Raji (cell line): ENCODE data around the gene ROMO1.
A peak's percentile ranks its signal among the peaks of the same experiment; 100 is the strongest.

ENCODE experiments used
- POLR2A ChIP-seq: IDR thresholded peaks from 2 replicates; pipeline ENCODE4 v1.6.1; 2011; ENCODE audit warnings: low read depth, low read length, control low read depth; ENCODE audit not compliant: insufficient read depth

ROMO1 gene

GRCh38 chr20:35699127-35699956 is at the start of gene ROMO1, which contains the start of gene NFS1:
ROMO1 (plus strand) TSS chr20:35699405; CDS start chr20:35699633, 228 bp downstream.
NFS1 (minus strand) TSS chr20:35699352; CDS start chr20:35699288, 64 bp downstream.
- TF ChIP-seq POLR2A, result peak; percentile 91

- TF ChIP-seq POLR2A, result no peak
Measured at GRCh38 chr20:35650632-35651031, 48.6 kb upstream of the ROMO1 start.

GRCh38 chr20:35651958-35652357 is 47.2 kb upstream of the ROMO1 start:
- TF ChIP-seq POLR2A, result no peak

GRCh38 chr20:35652641-35653429 is 46.4 kb upstream of the ROMO1 start:
- TF ChIP-seq POLR2A, result no peak

- no peak for TF ChIP-seq POLR2A
Measured at GRCh38 chr20:35653430-35653734, 45.8 kb upstream of the ROMO1 start.

- no peak for TF ChIP-seq POLR2A
Measured at GRCh38 chr20:35653893-35654292, 45.3 kb upstream of the ROMO1 start.

GRCh38 chr20:35654415-35654814 is 44.8 kb upstream of the ROMO1 start:
- TF ChIP-seq POLR2A, result no peak

- no peak for TF ChIP-seq POLR2A
Measured at GRCh38 chr20:35657271-35657670, 41.9 kb upstream of the ROMO1 start.

- no peak for TF ChIP-seq POLR2A
Measured at GRCh38 chr20:35660122-35660937, 38.9 kb upstream of the ROMO1 start.

GRCh38 chr20:35661053-35661452 is 38.2 kb upstream of the ROMO1 start:
- TF ChIP-seq POLR2A, result no peak

- TF ChIP-seq POLR2A, result no peak
Measured at GRCh38 chr20:35661908-35662307, 37.3 kb upstream of the ROMO1 start.

- TF ChIP-seq POLR2A, result no peak
Measured at GRCh38 chr20:35662551-35662950, 36.7 kb upstream of the ROMO1 start.

- peak; percentile 31; the same call in 1 of the 2 replicates for TF ChIP-seq POLR2A
Measured at GRCh38 chr20:35663516-35664465, 35.4 kb upstream of the ROMO1 start.
